Measurements from ENCODE around the gene ZNF438.
"Not testable (repeated sequence)": the region's sequence is repeated elsewhere in the genome, so short reads cannot be mapped to it uniquely, and the experiment has no call there.

DNA sequence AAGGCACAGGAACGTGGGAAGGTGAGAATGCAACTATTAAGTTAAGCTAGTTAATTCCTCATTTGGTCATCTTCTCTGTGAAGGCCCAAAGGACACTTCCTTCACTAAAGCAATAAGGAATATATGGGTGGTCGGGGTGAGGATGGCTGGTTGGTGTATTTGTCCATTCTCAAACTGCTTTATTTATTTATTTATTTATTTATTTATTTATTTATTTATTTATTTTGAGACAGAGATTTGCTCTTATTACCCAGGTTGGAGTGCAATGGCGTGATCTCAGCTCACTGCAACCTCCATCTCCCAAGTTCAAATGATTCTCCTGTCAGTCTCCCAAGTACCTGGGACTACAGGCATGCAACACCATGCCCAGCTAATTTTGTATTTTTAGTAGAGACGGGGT is 236.6 kb downstream of the ZNF438 start:
- TF ChIP-seq, protein P1, sequence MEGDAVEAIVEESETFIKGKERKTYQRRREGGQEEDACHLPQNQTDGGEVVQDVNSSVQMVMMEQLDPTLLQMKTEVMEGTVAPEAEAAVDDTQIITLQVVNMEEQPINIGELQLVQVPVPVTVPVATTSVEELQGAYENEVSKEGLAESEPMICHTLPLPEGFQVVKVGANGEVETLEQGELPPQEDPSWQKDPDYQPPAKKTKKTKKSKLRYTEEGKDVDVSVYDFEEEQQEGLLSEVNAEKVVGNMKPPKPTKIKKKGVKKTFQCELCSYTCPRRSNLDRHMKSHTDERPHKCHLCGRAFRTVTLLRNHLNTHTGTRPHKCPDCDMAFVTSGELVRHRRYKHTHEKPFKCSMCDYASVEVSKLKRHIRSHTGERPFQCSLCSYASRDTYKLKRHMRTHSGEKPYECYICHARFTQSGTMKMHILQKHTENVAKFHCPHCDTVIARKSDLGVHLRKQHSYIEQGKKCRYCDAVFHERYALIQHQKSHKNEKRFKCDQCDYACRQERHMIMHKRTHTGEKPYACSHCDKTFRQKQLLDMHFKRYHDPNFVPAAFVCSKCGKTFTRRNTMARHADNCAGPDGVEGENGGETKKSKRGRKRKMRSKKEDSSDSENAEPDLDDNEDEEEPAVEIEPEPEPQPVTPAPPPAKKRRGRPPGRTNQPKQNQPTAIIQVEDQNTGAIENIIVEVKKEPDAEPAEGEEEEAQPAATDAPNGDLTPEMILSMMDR (conservative IDR thresholded peaks at IDR 0.05 in 1 of 2, IDR thresholded peaks at IDR 0.05 in 1 of 2; ENCODE audit: low read depth in 1 of 2, low read length in 2 of 2), result not testable (repeated sequence)
- TF ChIP-seq EZH2 (IDR thresholded peaks at IDR 0.05; ENCODE audit: low read length, missing control alignments), result not testable (repeated sequence)
